ENCODE results near the gene SCN4A.
"Not testable (repeated sequence)": the region's sequence is repeated elsewhere in the genome, so short reads cannot be mapped to it uniquely, and the experiment has no call there.

SCN4A gene

DNA sequence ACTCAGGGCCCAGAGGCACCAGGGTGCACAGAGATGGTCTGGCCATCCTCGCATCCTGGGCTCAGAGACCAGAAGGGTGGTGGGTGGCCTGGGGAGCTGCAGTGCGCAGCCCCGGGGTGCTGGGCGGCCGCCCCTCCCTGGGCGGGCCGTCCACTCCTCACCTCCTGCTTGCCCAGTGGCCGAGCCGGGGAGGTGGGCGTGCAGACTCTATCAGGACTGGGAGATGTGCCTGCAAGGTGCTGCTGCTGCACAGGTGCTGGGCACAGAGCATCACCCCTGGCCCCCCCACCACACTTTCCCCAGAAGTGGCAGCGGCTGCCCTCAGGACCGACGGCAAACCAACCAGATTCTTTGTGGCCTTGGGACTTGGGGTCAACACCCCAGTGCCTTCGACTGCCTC, at the start of gene SCN4A:
Gene SCN4A, minus strand, starts transcription at position 123 of the 400 bp plus-strand sequence. Its CDS starts 77 bp downstream, at position 46.
- no peak for DNase-seq

DNA sequence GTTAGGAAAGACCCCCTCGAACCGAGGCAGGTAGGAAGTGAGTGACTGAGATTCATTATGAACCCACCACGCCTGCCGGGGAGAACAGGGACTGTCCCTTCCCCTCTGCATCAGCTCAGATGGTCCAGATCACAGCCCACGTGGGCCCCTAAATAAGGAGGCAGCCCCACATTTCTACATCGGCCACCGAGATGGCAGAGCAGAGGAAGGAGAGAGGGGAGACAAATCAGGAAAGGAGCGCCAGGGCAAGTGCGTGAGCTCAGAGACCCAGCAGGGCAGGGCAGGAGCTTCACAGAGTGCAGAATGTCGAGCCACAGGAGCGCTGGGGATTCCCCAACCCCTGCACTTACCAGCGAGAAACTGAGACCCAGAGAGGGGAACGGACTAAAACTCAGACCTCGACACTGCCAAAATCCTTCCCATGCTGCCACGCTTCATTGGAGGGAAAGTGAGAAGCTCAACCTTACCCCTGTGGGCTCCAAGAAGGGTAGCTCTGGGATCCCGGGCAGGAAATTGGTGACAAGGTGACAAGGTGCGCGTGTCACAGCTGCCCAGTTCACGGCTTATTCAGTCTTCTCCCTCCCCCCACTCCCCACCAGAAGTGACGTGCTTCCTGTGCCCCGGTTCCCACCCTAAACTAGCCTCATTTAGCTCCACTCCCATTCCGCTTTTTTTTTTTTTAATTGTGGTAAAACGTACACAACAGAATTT, 47.5 kb upstream of the SCN4A start, which contains the start of gene ICAM2:
Gene ICAM2, minus strand, starts transcription at position 578 of the 711 bp plus-strand sequence. CDS start 13,942 bp downstream, outside the sequence.
- DNase-seq: no peak

- not testable (repeated sequence) for DNase-seq
Observed at GRCh38 chr17:64019551-64019961, 46.8 kb upstream of the SCN4A start.

DNA sequence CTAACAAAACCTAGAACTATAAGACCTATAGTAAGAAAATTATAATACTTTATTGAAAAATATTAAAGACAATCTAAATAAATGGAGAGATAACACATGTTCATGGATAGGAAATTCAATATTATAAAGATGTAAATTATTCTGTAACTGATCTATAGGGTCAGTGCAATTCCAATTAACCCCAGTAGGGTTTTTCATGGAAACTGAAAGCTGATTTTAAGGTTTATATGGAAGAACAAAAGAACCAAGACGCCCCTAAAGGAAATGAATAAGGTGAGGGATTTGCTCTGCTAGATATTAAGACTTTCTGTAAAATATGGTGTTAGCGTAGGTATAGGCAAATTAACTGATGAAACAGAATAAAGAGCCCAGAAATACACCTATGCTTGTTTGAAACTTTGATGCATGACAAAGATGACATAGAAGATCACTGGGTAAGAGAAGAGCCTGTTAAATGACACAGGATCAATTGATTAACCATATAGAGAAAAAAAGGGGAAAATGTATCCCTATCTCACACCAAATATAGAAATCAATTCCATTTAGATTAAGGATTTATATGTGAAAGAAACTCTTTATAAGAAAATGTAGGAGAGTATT, 44.8 kb upstream of the SCN4A start:
- no peak for DNase-seq

DNA sequence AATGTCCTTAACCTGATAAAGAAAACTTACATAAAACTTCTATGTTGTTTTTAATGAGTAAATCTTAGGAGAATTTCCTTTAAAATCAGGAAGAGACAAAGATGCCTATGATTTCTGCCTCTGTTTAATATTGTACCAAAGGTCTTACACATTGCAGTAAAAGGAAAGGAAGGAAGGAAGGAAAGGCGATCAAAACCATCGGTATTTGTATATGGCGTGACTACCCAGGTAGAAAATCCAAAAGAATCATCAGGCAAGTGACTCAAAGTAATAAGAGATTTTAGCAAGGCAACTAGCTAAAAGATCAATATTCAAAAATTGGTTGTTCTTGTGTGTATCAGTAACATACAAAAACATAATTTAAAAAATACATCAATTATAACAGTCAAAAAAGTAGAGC, 44.3 kb upstream of the SCN4A start:
- no peak for DNase-seq

GRCh38 chr17:64016231-64016784, 43.6 kb upstream of the SCN4A start:
- DNase-seq: no peak

DNA sequence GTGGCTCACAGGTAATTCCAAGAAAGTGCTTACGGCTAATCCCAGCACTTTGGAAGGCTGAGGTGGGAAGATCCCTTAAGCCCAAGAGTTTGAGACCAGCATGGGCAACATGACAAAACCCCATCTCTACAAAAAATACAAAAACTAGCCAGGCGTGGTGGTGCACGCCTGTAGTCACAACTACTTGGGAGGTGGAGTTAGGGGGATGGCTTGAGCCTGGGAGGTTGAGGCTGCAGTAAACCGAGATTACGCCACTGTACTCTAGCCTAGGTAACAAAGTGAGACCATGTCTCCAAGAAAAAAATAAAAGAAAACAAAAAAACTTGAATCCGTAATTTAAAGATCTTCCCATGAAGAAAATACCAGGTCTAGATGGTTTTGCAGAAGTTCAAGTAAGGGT, 42.7 kb upstream of the SCN4A start:
- no peak for DNase-seq

GRCh38 chr17:64009571-64010402, 37.1 kb upstream of the SCN4A start:
- DNase-seq: no peak

DNA sequence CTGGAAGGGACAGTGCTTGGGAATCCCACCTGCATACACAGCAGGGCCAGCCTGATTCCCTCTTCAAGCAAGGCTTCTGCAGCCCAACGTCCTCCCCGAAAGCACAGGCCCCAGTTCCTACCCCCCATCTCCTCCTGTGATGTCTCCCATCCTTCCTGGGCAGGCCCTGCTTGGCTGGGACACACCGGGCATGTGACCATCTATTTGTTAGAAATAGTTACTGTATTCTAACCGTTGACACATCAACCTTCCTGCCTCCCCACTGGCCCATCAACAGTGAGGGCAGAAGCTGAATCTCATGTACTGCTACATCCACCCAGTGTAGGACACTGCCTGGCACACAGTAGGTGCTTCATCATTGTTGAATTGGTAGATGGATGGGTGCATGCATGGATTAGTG, 36.1 kb upstream of the SCN4A start:
- no peak for DNase-seq

- DNase-seq: no peak
Observed at GRCh38 chr17:64008346-64008745, 35.6 kb upstream of the SCN4A start.

- DNase-seq: no peak
Observed at GRCh38 chr17:64007838-64008282, 35.1 kb upstream of the SCN4A start.

DNA sequence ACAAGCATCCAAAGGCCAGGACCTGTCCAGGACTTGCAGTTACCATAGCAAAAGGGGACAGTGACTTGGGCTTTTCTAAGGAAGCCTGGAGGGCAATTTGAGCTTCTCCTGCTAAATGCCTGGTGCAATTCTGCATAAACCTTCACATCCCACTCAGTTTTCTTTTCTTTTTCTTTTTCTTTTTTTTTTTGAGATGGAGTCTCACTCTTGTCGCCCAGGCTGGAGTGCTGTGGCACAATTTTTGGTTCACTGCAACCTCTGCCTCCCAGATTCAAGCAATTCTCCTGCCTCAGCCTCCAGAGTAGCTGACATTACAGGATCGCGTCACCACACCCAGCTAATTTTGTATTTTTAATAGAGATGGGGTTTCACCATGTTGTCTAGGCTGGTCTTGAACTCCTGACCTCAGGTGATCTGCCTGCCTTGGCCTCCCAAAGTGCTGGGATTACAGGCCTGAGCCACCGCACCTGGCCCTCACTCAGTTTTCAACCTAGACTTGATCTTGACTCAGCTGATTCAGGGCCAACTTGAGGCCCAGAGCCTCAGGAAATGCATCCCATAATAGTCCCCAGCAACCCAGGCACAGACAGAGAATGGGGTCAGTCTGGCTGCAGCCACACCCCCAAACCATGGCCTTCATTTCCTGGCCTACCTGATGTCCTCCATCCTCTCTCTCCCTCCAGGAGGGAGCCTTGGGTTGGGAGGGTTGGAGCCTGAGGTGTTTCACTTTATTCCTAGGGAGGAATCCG, 34.5 kb upstream of the SCN4A start:
- not testable (repeated sequence) for DNase-seq

DNA sequence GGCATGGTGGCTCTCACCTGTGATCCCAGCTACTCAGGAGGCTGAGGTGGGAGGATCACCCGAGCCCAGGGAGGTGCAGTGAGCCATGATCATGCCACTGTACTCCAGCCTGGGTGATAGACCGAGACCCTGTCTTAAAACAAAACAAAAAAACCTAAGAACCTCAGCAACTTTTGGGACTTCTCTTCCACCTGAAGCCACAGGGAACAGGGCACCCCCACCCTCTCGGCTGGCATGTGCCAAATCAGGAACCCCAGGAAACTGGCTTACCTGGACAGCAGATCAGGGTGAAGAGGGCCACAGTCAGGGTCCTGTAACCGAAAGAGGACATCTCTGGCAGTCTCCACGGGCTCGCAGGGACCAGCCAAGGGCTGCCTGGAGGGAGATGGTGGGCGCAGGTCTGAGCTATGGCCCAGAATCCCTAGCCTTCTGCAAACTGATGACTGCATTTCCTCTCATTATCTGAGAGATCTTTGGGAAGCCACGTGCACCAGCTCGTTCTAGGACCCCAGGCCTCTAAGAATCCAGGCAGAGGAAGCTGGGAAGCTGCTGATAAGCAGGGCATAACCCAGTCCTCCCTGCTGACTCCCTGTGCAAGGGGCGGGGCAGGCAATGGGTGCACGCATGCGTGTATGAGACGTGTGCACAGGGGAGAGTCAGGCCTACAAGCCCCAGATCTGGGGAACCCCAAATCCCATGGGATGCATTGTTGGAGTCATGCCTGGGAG, 33.8 kb upstream of the SCN4A start:
- DNase-seq: no peak

DNA sequence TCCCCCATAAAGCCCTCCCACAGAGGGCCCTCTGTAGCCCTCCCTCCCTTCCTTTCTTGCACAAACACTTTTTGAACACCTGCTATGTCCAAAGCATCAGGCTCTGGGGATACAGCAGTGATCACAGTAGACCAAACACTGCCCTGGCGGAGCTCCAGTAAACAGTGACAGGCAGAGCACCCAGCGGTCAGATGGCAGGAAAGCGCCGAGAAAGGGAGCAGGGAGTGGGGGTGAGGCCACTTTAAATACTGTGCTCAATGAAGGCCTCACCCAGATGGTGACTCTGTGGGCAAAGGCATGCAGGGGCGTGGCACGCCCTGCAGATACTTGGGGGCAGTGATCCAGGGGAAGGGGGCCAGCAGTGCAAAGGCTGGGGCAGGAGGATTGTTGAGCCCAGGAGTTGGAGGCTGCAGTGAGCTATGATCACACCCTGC, 33.0 kb upstream of the SCN4A start:
- no peak for DNase-seq

- DNase-seq: no peak
Observed at GRCh38 chr17:64004903-64005733, 32.4 kb upstream of the SCN4A start.

DNA sequence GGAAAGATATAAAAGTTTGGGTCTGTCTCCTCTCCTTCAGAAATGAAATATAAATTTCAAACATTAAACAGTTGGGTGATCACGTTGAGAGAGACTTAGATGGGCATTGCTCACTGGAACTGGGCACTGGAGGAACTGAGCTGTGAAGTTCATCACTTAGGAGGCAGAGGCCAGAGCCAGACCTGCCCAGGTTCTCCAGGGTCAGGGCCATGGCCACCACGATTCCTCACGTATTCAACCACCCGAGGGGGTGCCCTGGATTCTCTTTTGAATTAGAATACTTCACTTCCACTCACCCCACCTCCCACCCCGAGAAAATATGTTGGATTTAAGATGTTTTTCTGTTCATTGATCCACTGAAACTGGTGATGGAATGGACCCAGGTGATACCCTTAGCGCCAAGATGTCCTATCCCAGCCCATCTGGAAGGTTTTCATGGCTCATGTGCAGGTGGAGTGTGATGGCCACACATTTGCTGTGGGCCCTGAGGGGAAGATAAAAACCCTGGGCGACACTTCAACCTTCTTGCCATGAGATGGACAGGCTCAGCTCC, 31.6 kb upstream of the SCN4A start:
- no peak for DNase-seq

- no peak for DNase-seq
Observed at GRCh38 chr17:64003526-64004121, 30.9 kb upstream of the SCN4A start.

- DNase-seq: no peak
Observed at GRCh38 chr17:64002658-64003525, 30.2 kb upstream of the SCN4A start.

Data from NCI-H1417 treated with DMSO at 0.1 percent for 48 hours (cell line).